A673 (cell line): ENCODE results near the gene OR2M3. TPM values are rescaled to one million over a fixed set of nuclear protein-coding genes. Genes with fewer than 3 reads are reported as not detected.

Experiments
- BruUV-seq: library from RNA; stranded (reverse); fragments of 400-500 nt; replicated peaks from 2 replicates; lab custom pipeline; 2021; lab: Mats Ljungman, UMichigan
- CTCF ChIA-PET: fragments of 300-600 bp; sonication (Branson Sonifier 250); formaldehyde crosslinking; loops from one replicate; lab custom pipeline; 2022; ENCODE audit warnings: antibody characterized with exemption; lab: Charles Lee
- POLR2A ChIA-PET: fragments of 300-600 bp; sonication (Branson Sonifier 250); formaldehyde crosslinking; loops from one replicate; lab custom pipeline; 2022; ENCODE audit warnings: antibody characterized with exemption; ENCODE audit not compliant: low non-redundant PET; lab: Charles Lee
- DNase-seq: peaks from one replicate; pipeline ENCODE4 v3.0.0-alpha.2; 2015; ENCODE audit warnings: low spot score
- H3K27ac ChIP-seq: fragments of 200-600 bp; sonication (generic); 2 replicates; pipeline ENCODE4 v1.5.1; 2016; ENCODE audit warnings: mixed run types, low read depth, mild to moderate bottlenecking, mixed read lengths, antibody characterized with exemption, low read length; ENCODE audit not compliant: poor library complexity, severe bottlenecking
- H3K27me3 ChIP-seq: fragments of 200-600 bp; sonication (generic); replicated peaks from 2 replicates; pipeline ENCODE4 v1.6.1; 2017; ENCODE audit warnings: mixed run types, low read depth, mild to moderate bottlenecking, mixed read lengths, antibody characterized with exemption, low read length; ENCODE audit not compliant: insufficient read depth, poor library complexity
- H3K36me3 ChIP-seq: fragments of 200-600 bp; sonication (generic); 2 replicates; pipeline ENCODE4 v1.6.1; 2016; ENCODE audit warnings: mixed run types, mild to moderate bottlenecking, mixed read lengths, antibody characterized with exemption, low read length; ENCODE audit not compliant: insufficient read depth, poor library complexity, severe bottlenecking
- H3K4me1 ChIP-seq: fragments of 200-600 bp; sonication (generic); 2 replicates; pipeline ENCODE4 v1.6.1; 2017; ENCODE audit warnings: mixed run types, mild to moderate bottlenecking, mixed read lengths, antibody characterized with exemption, low read length; ENCODE audit not compliant: insufficient read depth, poor library complexity, severe bottlenecking
- H3K4me3 ChIP-seq: fragments of 200-600 bp; sonication (generic); 2 replicates; pipeline ENCODE4 v1.5.1; 2016; ENCODE audit warnings: low read depth, mixed run types, mild to moderate bottlenecking, mixed read lengths, low read length; ENCODE audit not compliant: poor library complexity, severe bottlenecking
- H3K9me3 ChIP-seq: fragments of 200-600 bp; sonication (generic); 2 replicates; pipeline ENCODE4 v1.6.1; 2016; ENCODE audit warnings: mixed run types, low read depth, mild to moderate bottlenecking, mixed read lengths, antibody characterized with exemption, low read length; ENCODE audit not compliant: poor library complexity, severe bottlenecking
- EZH2 ChIP-seq: fragments of 200-600 bp; sonication (generic); IDR thresholded peaks from 2 replicates; pipeline ENCODE4 v1.6.1; 2017; ENCODE audit warnings: borderline replicate concordance, low read depth, mild to moderate bottlenecking, mixed read lengths, antibody characterized with exemption, low read length; ENCODE audit not compliant: poor library complexity, severe bottlenecking
- intact Hi-C: fragments of 100-400 bp; cut with micrococcal nuclease; formaldehyde crosslinking; loops from one replicate; pipeline ENCODE4 v1.10.0; 2022; ENCODE audit not compliant: unreplicated experiment
- total RNA-seq: library from RNA; stranded (reverse); gene quantifications from 2 replicates; pipeline ENCODE4 v1.2.3, GENCODE V29; 2021
- TF ChIP-seq, protein P1 (sequence below): fragments of 300-800, 200-600 bp; sonication (generic); conservative IDR thresholded peaks from 2 replicates; pipeline ENCODE4 v1.5.1; 2017; ENCODE audit warnings: low read depth, mild to moderate bottlenecking, antibody characterized with exemption, low read length, moderate library complexity, mixed read lengths

Gene OR2M3
- total RNA-seq, 1 experiment from 2014 or later: 0.19 TPM

DNA sequence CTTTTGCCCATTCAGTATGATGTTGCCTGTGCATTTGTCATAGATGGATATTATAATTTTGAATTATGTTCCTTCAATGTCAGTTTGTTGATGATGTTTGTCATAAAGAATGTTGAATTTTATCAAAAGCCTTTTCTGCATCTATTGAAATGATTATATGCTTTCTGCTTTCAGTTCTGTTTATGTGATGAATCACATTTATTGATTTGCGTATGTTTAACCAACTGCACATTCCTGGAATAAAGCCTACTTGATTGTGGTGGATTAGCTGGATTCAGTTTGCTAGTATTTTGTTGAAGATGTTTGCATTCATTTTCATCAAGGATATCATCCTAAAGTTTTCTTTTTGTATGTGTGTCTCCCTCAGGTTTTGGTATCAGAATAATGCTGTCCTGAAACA lies 28.5 kb downstream of the OR2M3 start:
- no peak for DNase-seq
- BruUV-seq: no TSS peak
- Histone ChIP-seq H3K27ac (no peak overlapping the region), H3K4me3 (no peak overlapping the region), H3K4me1 (no peaks in the 10 kb centered on the region), H3K27me3 (no peaks in the 10 kb centered on the region), H3K9me3 (peaks cover 28% of the 10 kb centered on the region), H3K36me3 (no peaks in the 10 kb centered on the region)
- TF ChIP-seq EZH2: no peak
- TF ChIP-seq, protein P1, sequence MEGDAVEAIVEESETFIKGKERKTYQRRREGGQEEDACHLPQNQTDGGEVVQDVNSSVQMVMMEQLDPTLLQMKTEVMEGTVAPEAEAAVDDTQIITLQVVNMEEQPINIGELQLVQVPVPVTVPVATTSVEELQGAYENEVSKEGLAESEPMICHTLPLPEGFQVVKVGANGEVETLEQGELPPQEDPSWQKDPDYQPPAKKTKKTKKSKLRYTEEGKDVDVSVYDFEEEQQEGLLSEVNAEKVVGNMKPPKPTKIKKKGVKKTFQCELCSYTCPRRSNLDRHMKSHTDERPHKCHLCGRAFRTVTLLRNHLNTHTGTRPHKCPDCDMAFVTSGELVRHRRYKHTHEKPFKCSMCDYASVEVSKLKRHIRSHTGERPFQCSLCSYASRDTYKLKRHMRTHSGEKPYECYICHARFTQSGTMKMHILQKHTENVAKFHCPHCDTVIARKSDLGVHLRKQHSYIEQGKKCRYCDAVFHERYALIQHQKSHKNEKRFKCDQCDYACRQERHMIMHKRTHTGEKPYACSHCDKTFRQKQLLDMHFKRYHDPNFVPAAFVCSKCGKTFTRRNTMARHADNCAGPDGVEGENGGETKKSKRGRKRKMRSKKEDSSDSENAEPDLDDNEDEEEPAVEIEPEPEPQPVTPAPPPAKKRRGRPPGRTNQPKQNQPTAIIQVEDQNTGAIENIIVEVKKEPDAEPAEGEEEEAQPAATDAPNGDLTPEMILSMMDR: no peak
- ChIA-PET POLR2A (no interaction called here), CTCF (no interaction called here)
- intact Hi-C loops: no loop called here

DNA sequence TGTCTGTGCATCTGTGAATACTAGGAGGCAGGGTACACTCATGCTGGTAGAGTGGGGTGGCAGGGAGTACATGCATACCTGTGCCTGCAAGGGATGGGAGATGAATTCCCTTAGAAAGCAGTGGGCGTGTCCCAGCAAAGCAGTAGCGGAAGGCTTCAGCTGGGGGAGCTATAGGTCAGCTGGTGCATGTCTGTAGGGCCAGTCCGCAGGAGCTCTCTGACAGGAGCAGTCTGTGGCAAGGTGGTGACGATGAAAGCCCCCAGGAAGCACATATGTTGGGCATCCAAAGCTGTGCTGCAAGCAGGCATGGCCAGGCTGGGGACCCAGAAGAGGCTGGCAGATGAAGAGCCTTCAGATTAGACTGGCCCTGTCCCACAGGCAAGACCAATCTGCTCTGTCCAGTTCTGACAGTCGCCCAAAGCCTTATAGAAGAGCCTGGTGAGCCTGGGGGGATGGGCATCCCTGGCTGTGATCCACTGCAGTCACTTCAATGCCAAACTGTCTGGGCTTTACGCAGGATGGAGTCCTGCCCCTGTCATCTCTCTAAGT lies 32.4 kb downstream of the OR2M3 start:
- no peaks in the 10 kb centered on the region for H3K27me3 ChIP-seq
- H3K27ac ChIP-seq: no peak overlapping the region
- intact Hi-C loops: no loop called here
- DNase-seq: no peak
- ChIA-PET CTCF (no interaction called here), POLR2A (no interaction called here)
- H3K4me3 ChIP-seq: no peak overlapping the region
- TF ChIP-seq, protein P1: no peak
- no peak for TF ChIP-seq EZH2
- no peaks in the 10 kb centered on the region for H3K36me3 ChIP-seq
- H3K9me3 ChIP-seq: peaks cover 28% of the 10 kb centered on the region
- no TSS peak for BruUV-seq
- H3K4me1 ChIP-seq: no peaks in the 10 kb centered on the region

DNA sequence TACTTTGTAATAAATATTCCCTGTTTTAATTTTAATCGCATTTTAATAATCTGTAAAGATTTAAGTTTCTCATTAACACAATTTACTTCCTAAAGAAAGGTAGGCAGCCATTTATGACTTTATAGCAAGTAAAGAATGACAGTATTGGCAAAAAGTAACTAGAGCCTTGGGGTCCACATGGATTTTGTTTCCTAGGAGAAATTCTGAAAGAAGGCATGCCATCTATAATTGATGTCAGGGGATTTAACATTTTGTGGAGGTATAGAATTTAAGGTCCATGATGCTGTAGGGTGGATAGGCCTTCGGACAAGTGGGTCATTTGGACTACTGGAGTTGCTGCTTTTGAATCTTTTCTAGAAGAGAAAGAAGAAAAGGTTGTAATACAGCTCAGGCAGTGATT lies 34.1 kb downstream of the OR2M3 start, which contains the start of gene OR2M4:
TSS of gene OR2M4 (plus strand) at position 301 of the 400 bp plus-strand sequence. CDS start 7,512 bp downstream, outside the sequence.
- no TSS peak for BruUV-seq
- DNase-seq: no peak
- H3K4me1 ChIP-seq: no peaks in the 10 kb centered on the region
- TF ChIP-seq EZH2: no peak
- intact Hi-C loops: no loop called here
- H3K9me3 ChIP-seq: peaks cover 23% of the 10 kb centered on the region
- CTCF ChIA-PET: no interaction called here
- POLR2A ChIA-PET: no interaction called here
- no peaks in the 10 kb centered on the region for H3K36me3 ChIP-seq
- no peak within 1 kb of the TSS for H3K4me3 ChIP-seq
- no peak within 1 kb of the TSS for H3K27ac ChIP-seq
- no peaks in the 10 kb centered on the region for H3K27me3 ChIP-seq

DNA sequence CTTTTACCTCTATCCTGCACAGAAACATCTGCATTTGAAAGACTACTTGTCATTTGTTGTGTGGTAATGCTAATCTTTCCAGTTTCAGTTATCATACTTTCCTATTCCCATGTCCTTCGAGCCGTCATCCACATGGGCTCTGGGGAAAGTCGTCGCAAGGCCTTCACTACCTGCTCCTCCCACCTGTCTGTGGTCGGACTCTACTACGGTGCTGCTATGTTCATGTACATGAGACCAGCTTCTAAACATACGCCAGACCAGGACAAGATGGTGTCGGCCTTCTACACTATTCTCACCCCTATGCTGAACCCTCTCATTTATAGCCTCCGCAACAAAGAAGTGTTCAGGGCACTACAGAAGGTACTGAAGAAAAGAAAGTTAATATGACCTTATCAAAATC lies 42.4 kb downstream of the OR2M3 start:
- CTCF ChIA-PET: no interaction called here
- no peak for DNase-seq
- POLR2A ChIA-PET: no interaction called here
- BruUV-seq: no TSS peak
- no peak for TF ChIP-seq EZH2
- TF ChIP-seq, protein P1: no peak
- H3K4me1 ChIP-seq: no peaks in the 10 kb centered on the region
- no peak overlapping the region for H3K4me3 ChIP-seq
- intact Hi-C loops: no loop called here
- H3K27me3 ChIP-seq: no peaks in the 10 kb centered on the region
- no peaks in the 10 kb centered on the region for H3K9me3 ChIP-seq
- no peak overlapping the region for H3K27ac ChIP-seq
- no peaks in the 10 kb centered on the region for H3K36me3 ChIP-seq
